Pancreas (tissue), 10 donors: ENCODE results near the gene DSC2. TPM values are rescaled to one million over a fixed set of nuclear protein-coding genes. Genes with fewer than 3 reads are reported as not detected.

Source experiments
- ATAC-seq, 4 donors: fragments of 200-7000 bp; cut with Tn5 transposase; one replicate each; pipeline versions ENCODE4 v1.8.0 to v1.9.1; 2020; ENCODE audit warnings: mild to moderate bottlenecking in 4 of 4, moderate library complexity in 4 of 4
- DNase-seq, 6 donors: peaks; one replicate each; pipeline ENCODE4 v3.0.0-alpha.2; 2020
- FAIRE-seq: peaks from 2 replicates; lab custom pipeline; 2012; peaks lifted over from hg19 to GRCh38; lab: Jason Lieb, UNC
- H3K27ac ChIP-seq, 4 donors: fragments of 200-600 bp; sonication (generic); 1 replicate in 3 of 4; 2 replicates in 1 of 4; pipeline versions ENCODE4 v1.5.0 to v1.8.0; 2020
- H3K27me3 ChIP-seq, 4 donors: fragments of 200-600 bp; one replicate each; pipeline ENCODE4 v1.8.0; 2021
- H3K36me3 ChIP-seq, 3 donors: fragments of 200-600 bp; sonication (generic) in 1 of 3; one replicate each; pipeline versions ENCODE4 v1.5.0 to v1.8.0; 2020 to 2021
- H3K4me1 ChIP-seq, 3 donors: fragments of 200-600 bp; one replicate each; pipeline ENCODE4 v1.8.0; 2021
- H3K4me3 ChIP-seq, 4 donors: fragments of 200-600 bp; sonication (generic) in 2 of 4; one replicate each; pipeline versions ENCODE4 v1.5.0 to v1.8.0; 2020 to 2021
- H3K9me3 ChIP-seq, 4 donors: fragments of 200-600 bp; one replicate each; pipeline ENCODE4 v1.8.0; 2021
- WGBS, 2 donors: extraction: QIAGEN DNeasy Blood & Tissue Kit; methylation state at CpG; one replicate each; pipeline ENCODE4 v1.1.7; 2013; 5-methylcytosine and 5-hydroxymethylcytosine counted together
- intact Hi-C, 3 donors: fragments of 100-400 bp; cut with DNase I; formaldehyde crosslinking; loops; one replicate each; pipeline versions ENCODE4 v1.11.1 to v1.14.2; 2022
- polyA plus RNA-seq, 2 donors: library from polyadenylated mRNA; stranded (reverse); fragments of 200-250 nt; gene quantifications; one replicate each; pipeline ENCODE4 v1.2.3, GENCODE V29; 2013
- total RNA-seq, 6 donors: library from RNA; stranded (reverse); fragmentation: NEBNext Ultra II Directional in 4 of 6; extraction: Animal tissue kit (Norgen Biotek cat#: 25700) in 4 of 6; gene quantifications; one replicate each; pipeline versions ENCODE4 v1.2.1 to v1.2.4, GENCODE V29; 2021 to 2023
- TF ChIP-seq, protein P1 (sequence below), 4 donors: fragments of 200-600 bp; sonication (generic) in 3 of 4; IDR thresholded peaks; one replicate each; pipeline versions ENCODE4 v1.5.0 to v1.8.0; 2021; ENCODE audit warnings: antibody characterized with exemption in 4 of 4
- donor health status: healthy with polysubstance abuse.
- donor health status: DM: no; HTN: no; CAD: no; lungs with moderate emphysema.
- donor health status: DM: no; HTN: no; CAD: no.
- donor health status: control.
- donor health status: control.
- donor health status: Bipolar disorder and iron deficiency.
- donor health status: DM: yes; HTN: yes; CAD: no.
- donor health status: DM: no; HTN: no; CAD: no.
- donor health status: DM: no; HTN: no; CAD: no.
- donor health status: DM: yes; HTN: yes; CAD: no.

The DSC2 gene
- total and polyA plus RNA-seq, 8 donors: 2.7 to 30.3 (median 10.2) TPM

- H3K4me3 ChIP-seq: no peak overlapping the region
- ATAC-seq (no peak), DNase-seq (no peak), FAIRE-seq (no peak)
- intact Hi-C loops: no loop called here
- H3K36me3 ChIP-seq: peaks cover 0 to 36% (median 0%) of the 10 kb centered on the region in 3 donors
- no peaks in the 10 kb centered on the region for H3K9me3 ChIP-seq
- H3K4me1 ChIP-seq: no peaks in the 10 kb centered on the region
- WGBS, 2 donors: 89 to 90% methylated on average over 4 of the region's 4 CpGs
- TF ChIP-seq, protein P1, sequence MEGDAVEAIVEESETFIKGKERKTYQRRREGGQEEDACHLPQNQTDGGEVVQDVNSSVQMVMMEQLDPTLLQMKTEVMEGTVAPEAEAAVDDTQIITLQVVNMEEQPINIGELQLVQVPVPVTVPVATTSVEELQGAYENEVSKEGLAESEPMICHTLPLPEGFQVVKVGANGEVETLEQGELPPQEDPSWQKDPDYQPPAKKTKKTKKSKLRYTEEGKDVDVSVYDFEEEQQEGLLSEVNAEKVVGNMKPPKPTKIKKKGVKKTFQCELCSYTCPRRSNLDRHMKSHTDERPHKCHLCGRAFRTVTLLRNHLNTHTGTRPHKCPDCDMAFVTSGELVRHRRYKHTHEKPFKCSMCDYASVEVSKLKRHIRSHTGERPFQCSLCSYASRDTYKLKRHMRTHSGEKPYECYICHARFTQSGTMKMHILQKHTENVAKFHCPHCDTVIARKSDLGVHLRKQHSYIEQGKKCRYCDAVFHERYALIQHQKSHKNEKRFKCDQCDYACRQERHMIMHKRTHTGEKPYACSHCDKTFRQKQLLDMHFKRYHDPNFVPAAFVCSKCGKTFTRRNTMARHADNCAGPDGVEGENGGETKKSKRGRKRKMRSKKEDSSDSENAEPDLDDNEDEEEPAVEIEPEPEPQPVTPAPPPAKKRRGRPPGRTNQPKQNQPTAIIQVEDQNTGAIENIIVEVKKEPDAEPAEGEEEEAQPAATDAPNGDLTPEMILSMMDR (IDR thresholded peaks at IDR 0.05): no peak
- H3K27ac ChIP-seq: no peak overlapping the region
- no peaks in the 10 kb centered on the region for H3K27me3 ChIP-seq
Observed at GRCh38 chr18:31072175-31072574, 30.0 kb downstream of the DSC2 start.

- Histone ChIP-seq H3K27ac (no peak overlapping the region), H3K4me3 (no peak overlapping the region), H3K27me3 (no peaks in the 10 kb centered on the region), H3K4me1 (no peaks in the 10 kb centered on the region), H3K36me3 (peaks cover 0 to 36% (median 0%) of the 10 kb centered on the region in 3 donors), H3K9me3 (no peaks in the 10 kb centered on the region)
- no peak for FAIRE-seq
- no peak for DNase-seq
- ATAC-seq: no peak
- TF ChIP-seq, protein P1 (IDR thresholded peaks at IDR 0.05): no peak
- 76 to 82% methylated on average over 3 of the region's 3 CpGs for WGBS, 2 donors
- intact Hi-C loops: no loop called here
Observed at GRCh38 chr18:31070206-31070605, 32.0 kb downstream of the DSC2 start.

DNA sequence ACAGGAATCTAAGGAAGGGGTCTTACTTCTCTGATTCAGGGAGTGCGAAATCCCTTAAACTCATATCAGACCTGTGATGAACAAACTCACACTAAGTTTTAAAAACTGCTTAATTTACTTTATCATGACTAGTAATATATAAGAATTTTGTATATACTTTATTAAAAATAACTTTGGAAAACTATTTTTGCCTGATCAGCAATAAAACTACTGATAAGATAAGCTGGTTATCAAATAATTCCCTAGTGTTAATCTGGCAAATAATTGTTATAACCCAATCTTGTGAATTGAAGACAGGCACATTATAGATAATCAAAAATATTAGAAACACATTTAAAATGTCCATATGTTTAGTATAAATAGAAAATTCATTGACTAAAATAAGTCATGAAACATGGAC is 36.0 kb downstream of the DSC2 start:
- Histone ChIP-seq H3K4me1 (no peaks in the 10 kb centered on the region), H3K27me3 (no peaks in the 10 kb centered on the region), H3K9me3 (no peaks in the 10 kb centered on the region), H3K36me3 (peaks cover 0 to 27% (median 0%) of the 10 kb centered on the region in 3 donors), H3K4me3 (no peak overlapping the region), H3K27ac (no peak overlapping the region)
- intact Hi-C loops: no loop called here
- ATAC-seq (no peak), FAIRE-seq (no peak), DNase-seq (no peak)
- WGBS, 2 donors: 97 to 100% methylated on average over 1 of the region's 1 CpG
- TF ChIP-seq, protein P1 (IDR thresholded peaks at IDR 0.05): no peak

DNA sequence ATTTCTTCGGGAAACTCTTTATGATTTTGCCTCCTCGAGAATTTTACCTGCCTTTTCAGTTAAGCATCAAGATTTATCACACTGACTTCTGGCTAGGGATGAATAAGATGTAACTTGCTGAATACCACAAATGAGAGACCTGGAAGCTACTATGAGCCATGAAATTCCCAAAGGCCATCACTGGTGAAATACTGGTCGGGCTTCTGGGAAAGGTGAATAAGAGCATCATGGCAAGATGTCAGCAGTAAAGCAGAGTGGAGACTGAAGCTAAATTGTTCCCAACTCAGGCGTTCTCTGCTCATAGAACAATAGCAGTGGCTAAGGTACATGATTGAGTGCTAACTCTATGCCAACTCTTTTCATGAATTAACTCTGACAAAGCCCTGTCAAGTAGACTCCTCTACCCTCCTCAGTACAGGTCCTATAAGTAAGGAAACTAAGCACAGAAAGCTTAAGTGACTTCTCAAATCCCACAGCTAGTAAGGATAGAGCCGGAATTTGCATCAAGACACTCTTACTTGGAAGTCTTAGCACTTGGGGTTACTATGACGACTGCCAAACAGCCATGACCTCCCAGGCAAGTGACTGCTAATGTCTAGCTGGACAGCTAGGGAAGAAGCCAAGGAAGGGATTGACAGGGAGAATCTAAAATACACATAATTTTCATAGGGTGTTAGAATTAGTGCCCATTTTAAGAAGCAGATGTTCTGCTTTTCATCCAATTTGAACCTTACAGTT is 37.0 kb downstream of the DSC2 start:
- H3K27ac ChIP-seq: no peak overlapping the region
- no peak for ATAC-seq
- H3K9me3 ChIP-seq: no peaks in the 10 kb centered on the region
- WGBS, 2 donors: 86 to 90% methylated on average over 6 of the region's 6 CpGs
- intact Hi-C loops: no loop called here
- no peaks in the 10 kb centered on the region for H3K27me3 ChIP-seq
- peaks cover 0 to 18% (median 0%) of the 10 kb centered on the region in 3 donors for H3K36me3 ChIP-seq
- H3K4me1 ChIP-seq: no peaks in the 10 kb centered on the region
- no peak for DNase-seq
- FAIRE-seq: no peak
- no peak overlapping the region for H3K4me3 ChIP-seq
- TF ChIP-seq, protein P1 (IDR thresholded peaks at IDR 0.05): no peak

DNA sequence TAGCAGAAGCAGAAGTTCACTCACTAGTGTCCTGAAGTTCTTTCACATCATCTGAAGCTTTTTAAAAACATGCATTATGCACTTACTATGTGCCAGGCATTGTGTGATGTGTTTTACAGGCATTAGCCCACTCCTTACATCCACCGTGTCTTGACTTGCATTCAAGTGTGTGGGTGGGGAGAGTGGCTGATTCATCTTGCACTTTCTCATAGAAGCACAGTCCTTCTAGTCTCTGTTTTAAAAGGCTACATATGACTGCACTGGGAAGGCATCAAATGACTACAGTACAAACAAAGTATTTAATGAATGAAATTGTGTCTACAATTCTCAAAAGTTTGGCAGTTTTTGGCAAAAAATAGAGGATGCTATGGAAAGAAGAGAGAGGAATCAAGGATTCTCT is 38.1 kb downstream of the DSC2 start:
- FAIRE-seq (no peak), ATAC-seq (no peak), DNase-seq (no peak)
- intact Hi-C loops: no loop called here
- Histone ChIP-seq H3K27me3 (no peaks in the 10 kb centered on the region), H3K27ac (no peak overlapping the region), H3K9me3 (no peaks in the 10 kb centered on the region), H3K36me3 (peaks cover 0 to 18% (median 0%) of the 10 kb centered on the region in 3 donors), H3K4me3 (no peak overlapping the region), H3K4me1 (no peaks in the 10 kb centered on the region)
- WGBS, 2 donors: 88 to 89% methylated on average over 1 of the region's 1 CpG
- TF ChIP-seq, protein P1 (IDR thresholded peaks at IDR 0.05): no peak
